Ovary (tissue), 3 donors: ENCODE results near the gene CCNE1.

ENCODE experiments used
- POLR2A ChIP-seq: fragments of 450-650 bp; IDR thresholded peaks from one replicate; pipeline ENCODE4 v1.6.1; 2017; ENCODE audit warnings: antibody characterized with exemption, mild to moderate bottlenecking, moderate library complexity
- TF ChIP-seq, protein P1 (sequence below), 3 donors: fragments of 450-650 bp in 2 of 3; fragments of 200-600 bp in 1 of 3; IDR thresholded peaks; one replicate each; pipeline versions ENCODE4 v1.5.1 to v1.8.0; 2016 to 2022; ENCODE audit warnings: antibody characterized with exemption in 3 of 3, mild to moderate bottlenecking in 1 of 3
- donor health status: DM: no; HTN: no; CAD: no.

- TF ChIP-seq, protein P1, sequence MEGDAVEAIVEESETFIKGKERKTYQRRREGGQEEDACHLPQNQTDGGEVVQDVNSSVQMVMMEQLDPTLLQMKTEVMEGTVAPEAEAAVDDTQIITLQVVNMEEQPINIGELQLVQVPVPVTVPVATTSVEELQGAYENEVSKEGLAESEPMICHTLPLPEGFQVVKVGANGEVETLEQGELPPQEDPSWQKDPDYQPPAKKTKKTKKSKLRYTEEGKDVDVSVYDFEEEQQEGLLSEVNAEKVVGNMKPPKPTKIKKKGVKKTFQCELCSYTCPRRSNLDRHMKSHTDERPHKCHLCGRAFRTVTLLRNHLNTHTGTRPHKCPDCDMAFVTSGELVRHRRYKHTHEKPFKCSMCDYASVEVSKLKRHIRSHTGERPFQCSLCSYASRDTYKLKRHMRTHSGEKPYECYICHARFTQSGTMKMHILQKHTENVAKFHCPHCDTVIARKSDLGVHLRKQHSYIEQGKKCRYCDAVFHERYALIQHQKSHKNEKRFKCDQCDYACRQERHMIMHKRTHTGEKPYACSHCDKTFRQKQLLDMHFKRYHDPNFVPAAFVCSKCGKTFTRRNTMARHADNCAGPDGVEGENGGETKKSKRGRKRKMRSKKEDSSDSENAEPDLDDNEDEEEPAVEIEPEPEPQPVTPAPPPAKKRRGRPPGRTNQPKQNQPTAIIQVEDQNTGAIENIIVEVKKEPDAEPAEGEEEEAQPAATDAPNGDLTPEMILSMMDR (IDR thresholded peaks at IDR 0.05), result no peak
- no peak for TF ChIP-seq POLR2A
These were observed 46.8 kb downstream of the CCNE1 start for GRCh38 chr19:29858621-29859020.
